HepG2 (cell line): Measurements from ENCODE around the gene ABCC8. TPM values are rescaled to one million over a fixed set of nuclear protein-coding genes. Genes with fewer than 3 reads are reported as not detected.

ENCODE experiments used
- ATAC-seq: fragments of 200-7000 bp; cut with Tn5 transposase; 3 replicates; pipeline ENCODE4 v1.9.1; 2020; ENCODE audit warnings: mild to moderate bottlenecking, moderate library complexity
- BruUV-seq: library from RNA; stranded (reverse); fragments of 400-500 nt; replicated peaks from 2 replicates; lab custom pipeline; 2021; lab: Mats Ljungman, UMichigan
- CTCF ChIA-PET: fragments of 300-600 bp; formaldehyde crosslinking; extraction: SDS; loops from one replicate; lab custom pipeline; 2021; ENCODE audit warnings: low total read pairs, inconsistent platforms, low intra/inter-chr PET ratio; lab: Yijun Ruan, JAX
- POLR2A ChIA-PET: fragments of 350-600 bp; sonication (Branson Sonifier 250); formaldehyde crosslinking; loops from one replicate; lab custom pipeline; 2020; ENCODE audit warnings: antibody characterized with exemption, inconsistent platforms; lab: Yijun Ruan, JAX
- DNase-seq: peaks from one replicate; pipeline ENCODE4 v3.0.0-alpha.2; 2015; ENCODE audit warnings: low spot score
- FAIRE-seq: peaks from 3 replicates; lab custom pipeline; 2011; peaks lifted over from hg19 to GRCh38; lab: Jason Lieb, UNC
- H2AFZ ChIP-seq: one replicate; pipeline ENCODE4 v1.6.1; 2011; ENCODE audit warnings: low read length, inconsistent platforms
- H3K27ac ChIP-seq: fragments of 300-600 bp; 3 replicates; pipeline ENCODE4 v1.8.0; 2011; ENCODE audit warnings: mixed run types, mild to moderate bottlenecking, mixed read lengths, low read length, inconsistent platforms; ENCODE audit not compliant: insufficient read depth; ENCODE audit errors: extremely low read length
- H3K27me3 ChIP-seq, 2 experiments: fragments of 200-600 bp in 1 of 2; 2 replicates in 1 of 2; 3 replicates in 1 of 2; pipeline versions ENCODE4 v1.6.0 to v1.8.0; 2011; ENCODE audit warnings: low read length in 2 of 2, mild to moderate bottlenecking in 2 of 2, moderate library complexity in 2 of 2, inconsistent platforms in 1 of 2; ENCODE audit not compliant: insufficient read depth in 2 of 2, control insufficient read depth in 1 of 2
- H3K36me3 ChIP-seq, 2 experiments: fragments of 200-600 bp in 1 of 2; replicated peaks in 1 of 2; 2 replicates in 1 of 2; 3 replicates in 1 of 2; pipeline versions ENCODE4 v1.5.1 to v1.8.0; 2011; ENCODE audit warnings: low read length in 2 of 2, inconsistent platforms in 1 of 2; ENCODE audit not compliant: insufficient read depth in 2 of 2, control insufficient read depth in 1 of 2
- H3K4me1 ChIP-seq: 2 replicates; pipeline ENCODE4 v1.5.1; 2012; ENCODE audit warnings: low read length, inconsistent platforms; ENCODE audit not compliant: insufficient read depth
- H3K4me2 ChIP-seq: 2 replicates; pipeline ENCODE4 v1.6.0; 2011; ENCODE audit warnings: low read depth, low read length, inconsistent platforms
- H3K4me3 ChIP-seq, 3 experiments: fragments of 200-600 bp in 1 of 3; sonication (generic), shearing (Covaris generic) in 1 of 3; replicated peaks in 1 of 3; 2 replicates each; pipeline ENCODE4 v1.5.1; 2011 to 2016; ENCODE audit warnings: low read length in 3 of 3, inconsistent platforms in 2 of 3, low read depth in 2 of 3, mild to moderate bottlenecking in 2 of 3, control low read depth in 1 of 3, mixed read lengths in 1 of 3; ENCODE audit not compliant: insufficient read depth in 1 of 3
- H3K79me2 ChIP-seq: one replicate; pipeline ENCODE4 v1.6.1; 2011; ENCODE audit warnings: low read length, inconsistent platforms; ENCODE audit not compliant: insufficient read depth
- H3K9ac ChIP-seq: 2 replicates; pipeline ENCODE4 v1.6.0; 2011; ENCODE audit warnings: mild to moderate bottlenecking, low read depth, low read length, inconsistent platforms; ENCODE audit not compliant: insufficient read depth
- H3K9me3 ChIP-seq: 2 replicates; pipeline ENCODE4 v1.5.1; 2012; ENCODE audit warnings: mild to moderate bottlenecking, low read length
- H4K20me1 ChIP-seq: 2 replicates; pipeline ENCODE4 v1.6.0; 2011; ENCODE audit warnings: inconsistent platforms, mild to moderate bottlenecking, low read length, moderate library complexity; ENCODE audit not compliant: insufficient read depth
- KAT8 ChIP-seq: IDR thresholded peaks from 2 replicates; pipeline ENCODE4 v1.6.1; 2016; ENCODE audit warnings: missing genetic modification reagents, missing compliant biosample characterization
- LCORL ChIP-seq, 2 experiments: fragments of 450-650 bp in 1 of 2; sonication (generic) in 1 of 2; formaldehyde crosslinking in 1 of 2; IDR thresholded peaks; 2 replicates each; pipeline versions ENCODE4 v1.5.0 to v1.6.1; 2017 to 2020; ENCODE audit warnings: antibody characterized with exemption in 1 of 2, missing genetic modification reagents in 1 of 2
- MBNL3 ChIP-seq: fragments of 250-450 bp; sonication (Bioruptor Pico); conservative IDR thresholded peaks from 2 replicates; pipeline ENCODE4 v1.8.0; 2022; ENCODE audit warnings: mild to moderate bottlenecking, inconsistent platforms
- NCOR1 ChIP-seq: fragments of 200-600 bp; sonication (generic); IDR thresholded peaks from 2 replicates; pipeline ENCODE4 v1.7.0; 2017; ENCODE audit warnings: antibody characterized with exemption, low read length, borderline replicate concordance
- NPAS2 ChIP-seq: sonication (generic); formaldehyde crosslinking; IDR thresholded peaks from 2 replicates; pipeline ENCODE4 v1.8.0; 2022; ENCODE audit warnings: mild to moderate bottlenecking, missing genetic modification reagents, borderline replicate concordance
- NR3C1 ChIP-seq: sonication (generic); formaldehyde crosslinking; IDR thresholded peaks from 2 replicates; pipeline ENCODE4 v1.4.0; 2020; ENCODE audit warnings: missing genetic modification reagents
- RBM22 ChIP-seq: fragments of 200-400 bp; formaldehyde crosslinking; optimal IDR thresholded peaks from 2 replicates; pipeline ENCODE3; 2017; ENCODE audit warnings: mild to moderate bottlenecking, low read length, moderate library complexity
- ZBTB38 ChIP-seq: sonication (generic); formaldehyde crosslinking; IDR thresholded peaks from 2 replicates; pipeline ENCODE4 v1.5.1; 2020; ENCODE audit warnings: mild to moderate bottlenecking, missing genetic modification reagents
- ZNF10 ChIP-seq: sonication (generic); formaldehyde crosslinking; IDR thresholded peaks from 2 replicates; pipeline ENCODE4 v1.4.0; 2020; ENCODE audit warnings: mild to moderate bottlenecking, low read depth, missing genetic modification reagents, borderline replicate concordance
- ZNF274 ChIP-seq: sonication (generic); formaldehyde crosslinking; IDR thresholded peaks from 2 replicates; pipeline ENCODE4 v1.5.1; 2020; ENCODE audit warnings: mild to moderate bottlenecking, missing genetic modification reagents
- ZNF615 ChIP-seq: sonication (generic); formaldehyde crosslinking; IDR thresholded peaks from 2 replicates; pipeline ENCODE4 v1.5.0; 2020; ENCODE audit warnings: mild to moderate bottlenecking, missing genetic modification reagents, borderline replicate concordance
- WGBS: methylation state at CpG from one replicate; pipeline ENCODE4 v1.1.6; 2017; ENCODE audit warnings: low lambda C conversion rate; 5-methylcytosine and 5-hydroxymethylcytosine counted together
- in situ Hi-C: cut with HindIII; loops from 2 replicates; pipeline ENCODE4 v1.10.0; 2017; ENCODE audit warnings: low pct_unique_long_range_greater_than_20kb; ENCODE audit not compliant: extremely low pct_ligation_motif_present
- intact Hi-C: fragments of 100-400 bp; cut with micrococcal nuclease; formaldehyde crosslinking; loops from one replicate; pipeline ENCODE4 v1.10.0; 2022; ENCODE audit not compliant: unreplicated experiment
- polyA plus RNA-seq, 8 experiments: library from polyadenylated mRNA; depleted of rRNA in 3 of 8; stranded (reverse) in 7 of 8; unstranded in 1 of 8; fragments of >200 nt; fragmentation: Illumina TruSeq in 4 of 8; extraction: Trizol in 4 of 8; gene quantifications; 2 replicates each; pipeline versions ENCODE4 v1.2.1 to v1.2.3, GENCODE V29; 2011 to 2016; ENCODE audit warnings: low read depth in 4 of 8, missing spikeins in 1 of 8, mixed read lengths in 1 of 8; ENCODE audit not compliant: insufficient read depth in 1 of 8
- total RNA-seq, 5 experiments: library from RNA; depleted of rRNA; stranded (reverse); fragments of >200 nt; fragmentation: Illumina TruSeq; extraction: Trizol; gene quantifications; 2 replicates each; pipeline ENCODE4 v1.2.3, GENCODE V29; 2016; ENCODE audit warnings: low read depth in 1 of 5
- TF ChIP-seq, protein P1 (sequence below): sonication (generic); formaldehyde crosslinking; conservative IDR thresholded peaks from 2 replicates; pipeline ENCODE4 v1.4.0; 2020; ENCODE audit warnings: missing genetic modification reagents
- TF ChIP-seq, protein P2 (sequence below): sonication (generic); formaldehyde crosslinking; IDR thresholded peaks from 2 replicates; pipeline ENCODE4 v1.8.0; 2022; ENCODE audit warnings: mild to moderate bottlenecking, missing genetic modification reagents, moderate library complexity
- TF ChIP-seq, protein P3 (sequence below): sonication (generic); formaldehyde crosslinking; IDR thresholded peaks from 2 replicates; pipeline ENCODE4 v1.8.1; 2023; ENCODE audit warnings: mild to moderate bottlenecking, inconsistent platforms, moderate library complexity, missing genetic modification reagents, borderline replicate concordance
- TF ChIP-seq, protein P4 (sequence below): sonication (generic); formaldehyde crosslinking; IDR thresholded peaks from 2 replicates; pipeline ENCODE4 v1.8.0; 2023; ENCODE audit warnings: mild to moderate bottlenecking, missing genetic modification reagents

The ABCC8 gene
- total and polyA plus RNA-seq, 2 of the 13 experiments (the other 11 are each of a cell fraction or from before 2014, with no cell fraction given) = not detected

DNA sequence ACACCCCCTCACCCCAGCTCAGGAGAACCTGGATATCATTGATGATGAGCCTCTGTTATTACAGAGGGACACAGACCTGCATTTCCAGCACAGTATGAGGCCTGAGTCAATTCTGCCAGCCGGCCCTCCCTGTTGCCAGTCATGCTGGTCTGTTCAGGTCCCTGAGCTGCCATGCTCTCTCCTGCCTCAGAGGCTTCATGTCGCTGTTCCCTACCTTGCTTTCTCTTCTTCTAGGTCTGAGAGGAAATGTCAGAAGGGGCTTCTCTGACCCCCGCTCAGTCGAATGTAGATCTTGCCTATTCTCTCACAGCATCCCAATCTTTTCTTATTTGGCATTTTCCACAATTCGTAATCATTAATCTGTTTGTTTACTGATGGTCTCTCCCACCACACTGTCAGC lies 21.8 kb upstream of the ABCC8 start:
- TF ChIP-seq NPAS2 (CRISPR knock-in tag) (no peak), ZBTB38 (CRISPR knock-in tag) (no peak), RBM22 (no peak), ZNF274 (CRISPR knock-in tag) (no peak), MBNL3 (CRISPR knock-in tag) (no peak), NR3C1 (CRISPR knock-in tag) (no peak), LCORL (IDR thresholded peaks at IDR 0.05) (no peak), LCORL (CRISPR knock-in tag; IDR thresholded peaks at IDR 0.05) (no peak), ZNF10 (CRISPR knock-in tag) (no peak), ZNF615 (CRISPR knock-in tag) (no peak), KAT8 (CRISPR knock-in tag) (no peak), NCOR1 (no peak)
- TF ChIP-seq, protein P1, sequence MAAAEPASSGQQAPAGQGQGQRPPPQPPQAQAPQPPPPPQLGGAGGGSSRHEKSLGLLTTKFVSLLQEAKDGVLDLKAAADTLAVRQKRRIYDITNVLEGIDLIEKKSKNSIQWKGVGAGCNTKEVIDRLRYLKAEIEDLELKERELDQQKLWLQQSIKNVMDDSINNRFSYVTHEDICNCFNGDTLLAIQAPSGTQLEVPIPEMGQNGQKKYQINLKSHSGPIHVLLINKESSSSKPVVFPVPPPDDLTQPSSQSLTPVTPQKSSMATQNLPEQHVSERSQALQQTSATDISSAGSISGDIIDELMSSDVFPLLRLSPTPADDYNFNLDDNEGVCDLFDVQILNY (CRISPR knock-in tag) = no peak
- TF ChIP-seq, protein P2, sequence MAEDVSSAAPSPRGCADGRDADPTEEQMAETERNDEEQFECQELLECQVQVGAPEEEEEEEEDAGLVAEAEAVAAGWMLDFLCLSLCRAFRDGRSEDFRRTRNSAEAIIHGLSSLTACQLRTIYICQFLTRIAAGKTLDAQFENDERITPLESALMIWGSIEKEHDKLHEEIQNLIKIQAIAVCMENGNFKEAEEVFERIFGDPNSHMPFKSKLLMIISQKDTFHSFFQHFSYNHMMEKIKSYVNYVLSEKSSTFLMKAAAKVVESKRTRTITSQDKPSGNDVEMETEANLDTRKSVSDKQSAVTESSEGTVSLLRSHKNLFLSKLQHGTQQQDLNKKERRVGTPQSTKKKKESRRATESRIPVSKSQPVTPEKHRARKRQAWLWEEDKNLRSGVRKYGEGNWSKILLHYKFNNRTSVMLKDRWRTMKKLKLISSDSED (CRISPR knock-in tag) = no peak
- TF ChIP-seq, protein P3, sequence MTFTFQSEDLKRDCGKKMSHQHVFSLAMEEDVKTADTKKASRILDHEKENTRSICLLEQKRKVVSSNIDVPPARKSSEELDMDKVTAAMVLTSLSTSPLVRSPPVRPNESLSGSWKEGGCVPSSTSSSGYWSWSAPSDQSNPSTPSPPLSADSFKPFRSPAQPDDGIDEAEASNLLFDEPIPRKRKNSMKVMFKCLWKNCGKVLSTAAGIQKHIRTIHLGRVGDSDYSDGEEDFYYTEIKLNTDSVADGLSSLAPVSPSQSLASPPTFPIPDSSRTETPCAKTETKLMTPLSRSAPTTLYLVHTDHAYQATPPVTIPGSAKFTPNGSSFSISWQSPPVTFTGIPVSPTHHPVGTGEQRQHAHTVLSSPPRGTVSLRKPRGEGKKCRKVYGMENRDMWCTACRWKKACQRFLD (CRISPR knock-in tag) = no peak
- TF ChIP-seq, protein P4, sequence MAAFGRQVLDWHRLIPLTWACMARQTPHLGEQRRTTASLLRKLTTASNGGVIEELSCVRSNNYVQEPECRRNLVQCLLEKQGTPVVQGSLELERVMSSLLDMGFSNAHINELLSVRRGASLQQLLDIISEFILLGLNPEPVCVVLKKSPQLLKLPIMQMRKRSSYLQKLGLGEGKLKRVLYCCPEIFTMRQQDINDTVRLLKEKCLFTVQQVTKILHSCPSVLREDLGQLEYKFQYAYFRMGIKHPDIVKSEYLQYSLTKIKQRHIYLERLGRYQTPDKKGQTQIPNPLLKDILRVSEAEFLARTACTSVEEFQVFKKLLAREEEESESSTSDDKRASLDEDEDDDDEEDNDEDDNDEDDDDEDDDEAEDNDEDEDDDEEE = no peak
- no peak for DNase-seq
- FAIRE-seq = no peak
- Histone ChIP-seq H3K4me3 (no peak overlapping the region), H3K27ac (no peak overlapping the region), H3K4me2 (no peak overlapping the region), H3K9ac (no peak overlapping the region), H3K36me3 (no peaks in the 10 kb centered on the region), H2AFZ (no peak overlapping the region), H3K79me2 (no peaks in the 10 kb centered on the region), H3K4me1 (no peaks in the 10 kb centered on the region), H3K9me3 (no peaks in the 10 kb centered on the region), H3K27me3 (peaks cover 1 to 39% of the 10 kb centered on the region in 2 experiments; a peak in 4 of 5 replicates), H4K20me1 (no peaks in the 10 kb centered on the region)
- 33% methylated on average over 5 of the region's 5 CpGs for WGBS
- peak; percentile 58; the same call in 2 of the 3 replicates for ATAC-seq
- ChIA-PET CTCF (no interaction called here), POLR2A (no interaction called here)
- no TSS peak for BruUV-seq
- intact Hi-C loops = no loop called here
- in situ Hi-C loops = no loop called here
